ENCODE results near the gene RIMS3. TPM values are rescaled to one million over a fixed set of nuclear protein-coding genes. Genes with fewer than 3 reads are reported as not detected.

The RIMS3 gene
- total RNA-seq, 1 donor from 2014 or later, result 26.0 TPM

DNA sequence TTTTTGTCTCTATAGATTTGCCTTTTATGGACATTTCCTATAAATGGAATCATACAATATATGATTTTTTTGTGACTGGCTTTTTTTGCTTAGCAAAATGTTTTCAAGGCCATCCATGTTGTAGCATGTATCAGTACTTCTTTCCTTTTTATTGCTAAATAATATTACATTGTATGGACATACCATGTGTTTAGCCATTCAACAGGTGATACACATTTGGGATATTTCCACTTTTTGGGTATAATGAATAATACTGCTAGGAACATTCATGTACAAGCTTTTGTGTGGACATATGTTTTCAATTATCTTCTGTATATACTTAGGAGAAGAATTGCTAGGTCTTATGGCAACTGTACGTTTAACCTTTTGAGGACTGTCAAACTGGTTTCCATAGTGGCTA, 47.4 kb downstream of the RIMS3 start:
- no peak overlapping the region for H3K4me3 Mint-ChIP-seq (ENCODE audit: unreplicated experiment)
- no peaks in the 10 kb centered on the region for H3K4me1 Mint-ChIP-seq (ENCODE audit: low read depth)
- H3K9me3 Mint-ChIP-seq (ENCODE audit: low read depth), result peaks cover 3% of the 10 kb centered on the region
- H3K27me3 Mint-ChIP-seq (ENCODE audit: low read depth), result no peaks in the 10 kb centered on the region
- TF ChIP-seq, protein P1, sequence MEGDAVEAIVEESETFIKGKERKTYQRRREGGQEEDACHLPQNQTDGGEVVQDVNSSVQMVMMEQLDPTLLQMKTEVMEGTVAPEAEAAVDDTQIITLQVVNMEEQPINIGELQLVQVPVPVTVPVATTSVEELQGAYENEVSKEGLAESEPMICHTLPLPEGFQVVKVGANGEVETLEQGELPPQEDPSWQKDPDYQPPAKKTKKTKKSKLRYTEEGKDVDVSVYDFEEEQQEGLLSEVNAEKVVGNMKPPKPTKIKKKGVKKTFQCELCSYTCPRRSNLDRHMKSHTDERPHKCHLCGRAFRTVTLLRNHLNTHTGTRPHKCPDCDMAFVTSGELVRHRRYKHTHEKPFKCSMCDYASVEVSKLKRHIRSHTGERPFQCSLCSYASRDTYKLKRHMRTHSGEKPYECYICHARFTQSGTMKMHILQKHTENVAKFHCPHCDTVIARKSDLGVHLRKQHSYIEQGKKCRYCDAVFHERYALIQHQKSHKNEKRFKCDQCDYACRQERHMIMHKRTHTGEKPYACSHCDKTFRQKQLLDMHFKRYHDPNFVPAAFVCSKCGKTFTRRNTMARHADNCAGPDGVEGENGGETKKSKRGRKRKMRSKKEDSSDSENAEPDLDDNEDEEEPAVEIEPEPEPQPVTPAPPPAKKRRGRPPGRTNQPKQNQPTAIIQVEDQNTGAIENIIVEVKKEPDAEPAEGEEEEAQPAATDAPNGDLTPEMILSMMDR (IDR thresholded peaks at IDR 0.05), result no peak
- H3K27ac Mint-ChIP-seq (ENCODE audit: unreplicated experiment), result no peak overlapping the region
- peaks cover 8% of the 10 kb centered on the region for H3K36me3 Mint-ChIP-seq (ENCODE audit: low read depth)
- DNase-seq (ENCODE audit: low spot score), result no peak

DNA sequence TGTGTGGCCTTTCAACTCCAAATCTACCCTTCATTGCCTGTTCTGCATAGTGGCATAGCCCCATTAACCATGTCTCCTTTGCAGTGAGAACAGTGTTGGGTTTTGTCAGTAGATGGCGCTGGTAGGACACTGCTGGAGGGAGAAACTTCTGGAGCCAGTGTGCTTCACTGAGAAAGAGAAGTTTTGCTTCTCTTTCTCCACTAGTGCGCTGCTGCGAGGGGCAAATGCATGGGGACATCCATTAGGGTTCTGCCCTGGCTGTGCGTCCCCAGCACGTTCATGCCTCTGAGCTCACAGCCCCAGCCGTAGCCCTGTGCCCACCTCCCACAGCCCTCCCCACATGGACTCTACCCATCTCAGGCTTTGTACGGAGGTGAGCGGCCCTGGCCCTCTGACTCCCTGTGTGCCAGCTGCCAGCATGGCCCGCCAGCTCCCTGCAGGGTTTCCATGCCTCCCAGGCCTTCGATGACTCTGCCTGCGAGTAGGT, 53.1 kb downstream of the RIMS3 start:
- peaks cover 3% of the 10 kb centered on the region for H3K9me3 Mint-ChIP-seq (ENCODE audit: low read depth)
- DNase-seq (ENCODE audit: low spot score), result no peak
- H3K4me3 Mint-ChIP-seq (ENCODE audit: unreplicated experiment), result no peak overlapping the region
- no peaks in the 10 kb centered on the region for H3K36me3 Mint-ChIP-seq (ENCODE audit: low read depth)
- peaks cover 8% of the 10 kb centered on the region for H3K27me3 Mint-ChIP-seq (ENCODE audit: low read depth)
- TF ChIP-seq, protein P1 (IDR thresholded peaks at IDR 0.05), result peak; percentile 89
- no peak overlapping the region for H3K27ac Mint-ChIP-seq (ENCODE audit: unreplicated experiment)
- peaks cover 2% of the 10 kb centered on the region for H3K4me1 Mint-ChIP-seq (ENCODE audit: low read depth)

DNA sequence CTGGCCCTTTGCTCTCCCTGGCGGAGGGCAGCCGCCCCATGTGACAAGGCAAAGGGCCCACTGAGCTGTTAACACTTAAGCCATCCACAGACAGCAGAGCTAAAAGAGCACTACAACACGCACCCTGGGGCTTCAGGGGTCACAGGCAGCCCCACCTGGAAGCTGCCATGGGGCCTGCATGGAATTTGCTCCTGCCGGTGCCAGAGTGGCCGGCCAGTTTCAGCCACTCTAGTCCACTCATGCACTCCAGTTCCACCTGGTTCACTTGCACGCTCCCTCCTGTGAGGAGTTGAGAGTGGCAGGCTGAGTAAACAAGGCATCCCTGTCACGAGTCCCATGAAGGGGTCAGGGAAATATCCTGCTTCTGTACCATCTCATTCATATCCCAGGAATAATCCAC, 55.3 kb downstream of the RIMS3 start:
- Mint-ChIP-seq H3K27me3 (ENCODE audit: low read depth) (peaks cover 8% of the 10 kb centered on the region), H3K36me3 (ENCODE audit: low read depth) (no peaks in the 10 kb centered on the region), H3K9me3 (ENCODE audit: low read depth) (no peaks in the 10 kb centered on the region), H3K4me3 (ENCODE audit: unreplicated experiment) (no peak overlapping the region), H3K27ac (ENCODE audit: unreplicated experiment) (no peak overlapping the region), H3K4me1 (ENCODE audit: low read depth) (peaks cover 2% of the 10 kb centered on the region)
- TF ChIP-seq, protein P1 (IDR thresholded peaks at IDR 0.05), result no peak
- DNase-seq (ENCODE audit: low spot score), result no peak

DNA sequence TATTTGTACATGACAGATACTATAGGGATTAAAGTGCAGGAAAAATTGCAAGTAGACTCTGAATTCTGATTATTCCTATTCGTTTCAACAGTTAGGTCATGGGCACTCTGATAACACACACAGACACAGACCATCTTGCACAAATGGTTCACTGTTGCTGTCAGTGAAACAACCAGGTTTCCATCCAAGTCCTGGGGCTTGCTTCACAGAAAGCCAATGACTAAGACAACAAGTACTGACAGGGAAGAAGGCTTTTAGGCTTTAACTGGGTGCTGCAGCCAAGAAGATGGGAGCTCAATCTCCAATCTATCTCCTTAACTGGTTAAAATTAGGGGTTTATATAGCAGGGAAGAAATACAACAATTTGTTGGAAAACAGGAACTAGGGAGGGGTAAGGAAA, 57.6 kb downstream of the RIMS3 start:
- no peak for DNase-seq (ENCODE audit: low spot score)
- Mint-ChIP-seq H3K4me1 (ENCODE audit: low read depth) (peaks cover 2% of the 10 kb centered on the region), H3K4me3 (ENCODE audit: unreplicated experiment) (no peak overlapping the region), H3K27ac (ENCODE audit: unreplicated experiment) (no peak overlapping the region), H3K9me3 (ENCODE audit: low read depth) (no peaks in the 10 kb centered on the region), H3K27me3 (ENCODE audit: low read depth) (peaks cover 8% of the 10 kb centered on the region), H3K36me3 (ENCODE audit: low read depth) (no peaks in the 10 kb centered on the region)
- TF ChIP-seq, protein P1 (IDR thresholded peaks at IDR 0.05), result no peak

DNA sequence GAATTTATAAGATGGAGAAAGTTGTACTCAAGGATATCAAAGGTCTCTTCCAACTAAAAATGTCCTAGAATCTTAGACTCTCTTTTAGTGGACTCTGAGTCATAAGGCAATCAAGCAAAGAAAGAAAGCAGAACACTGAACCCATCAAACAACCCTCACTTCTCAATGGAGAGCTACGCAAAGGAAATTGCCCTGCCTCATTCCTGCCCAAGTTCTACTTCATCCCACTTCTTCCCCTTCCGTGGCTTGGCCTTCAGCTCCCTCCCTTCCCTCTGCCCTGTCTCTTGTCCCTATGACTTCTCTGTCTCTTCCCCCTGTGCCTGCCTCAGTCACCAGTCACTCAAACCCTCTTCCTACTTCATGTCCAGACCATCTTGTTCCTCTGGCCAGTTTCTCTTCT, 58.5 kb downstream of the RIMS3 start:
- Mint-ChIP-seq H3K4me3 (ENCODE audit: unreplicated experiment) (no peak overlapping the region), H3K27me3 (ENCODE audit: low read depth) (peaks cover 11% of the 10 kb centered on the region), H3K27ac (ENCODE audit: unreplicated experiment) (no peak overlapping the region), H3K4me1 (ENCODE audit: low read depth) (no peaks in the 10 kb centered on the region), H3K9me3 (ENCODE audit: low read depth) (no peaks in the 10 kb centered on the region), H3K36me3 (ENCODE audit: low read depth) (no peaks in the 10 kb centered on the region)
- TF ChIP-seq, protein P1 (IDR thresholded peaks at IDR 0.05), result no peak
- DNase-seq (ENCODE audit: low spot score), result no peak
